ENCODE data around the gene AGPAT4. TPM values are rescaled to one million over a fixed set of nuclear protein-coding genes. Genes with fewer than 3 reads are reported as not detected.
A peak's percentile ranks its signal among the peaks of the same experiment; 100 is the strongest.

The AGPAT4 gene
- total RNA-seq, 3 donors from 2014 or later, result 6.5 to 12.3 (median 7.3) TPM

DNA sequence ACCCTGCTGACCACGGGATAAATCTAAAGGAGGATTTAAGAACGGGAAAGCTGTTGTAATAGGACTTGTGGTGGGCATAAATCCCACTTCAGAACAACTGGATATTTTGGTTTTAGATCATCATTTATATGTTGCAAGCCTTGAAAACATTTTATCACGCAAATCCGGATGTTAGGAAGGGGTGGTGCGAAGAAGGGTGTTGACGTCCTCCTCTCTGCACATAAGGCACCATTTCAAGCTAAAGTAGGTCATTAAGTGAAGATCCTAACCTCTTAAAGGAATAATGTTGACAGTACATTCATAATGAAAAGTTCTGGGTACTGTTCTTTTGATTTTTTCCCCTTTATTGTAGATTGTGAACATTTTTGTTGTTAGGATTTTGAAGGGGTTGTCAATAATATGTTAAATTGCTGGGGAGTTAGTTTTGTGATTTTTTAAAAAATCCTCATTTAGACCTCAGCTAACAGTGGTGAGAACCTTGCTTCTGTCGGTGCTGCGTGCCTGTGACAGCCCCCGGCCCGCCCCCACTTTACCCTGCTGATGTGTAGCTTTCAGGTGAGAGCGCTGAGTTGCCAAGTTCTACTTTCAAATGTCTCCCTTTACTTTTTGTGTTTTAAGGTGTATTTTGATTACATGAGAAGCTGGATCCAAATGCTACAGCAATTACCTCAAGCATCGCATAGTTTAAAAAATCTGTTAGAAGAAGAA is 193.4 kb downstream of the AGPAT4 start:
- TF ChIP-seq CTCF (IDR thresholded peaks at IDR 0.05), result no peak
- H3K4me1 ChIP-seq (ENCODE audit: low read depth), result no peaks in the 10 kb centered on the region
- H3K36me3 ChIP-seq (ENCODE audit: low read depth), result no peaks in the 10 kb centered on the region
- ATAC-seq (peak; percentile 25), DNase-seq (no peak)
- no peak overlapping the region for H3K4me3 ChIP-seq
- intact Hi-C loops (cut with DNase I, micrococcal nuclease), result no loop called here
- H3K9me3 ChIP-seq, result no peaks in the 10 kb centered on the region
